Measurements from ENCODE around the gene QSOX1. TPM values are rescaled to one million over a fixed set of nuclear protein-coding genes. Genes with fewer than 3 reads are reported as not detected.

Gene QSOX1
- total RNA-seq, 1 donor from 2014 or later, result 11.9 TPM

DNA sequence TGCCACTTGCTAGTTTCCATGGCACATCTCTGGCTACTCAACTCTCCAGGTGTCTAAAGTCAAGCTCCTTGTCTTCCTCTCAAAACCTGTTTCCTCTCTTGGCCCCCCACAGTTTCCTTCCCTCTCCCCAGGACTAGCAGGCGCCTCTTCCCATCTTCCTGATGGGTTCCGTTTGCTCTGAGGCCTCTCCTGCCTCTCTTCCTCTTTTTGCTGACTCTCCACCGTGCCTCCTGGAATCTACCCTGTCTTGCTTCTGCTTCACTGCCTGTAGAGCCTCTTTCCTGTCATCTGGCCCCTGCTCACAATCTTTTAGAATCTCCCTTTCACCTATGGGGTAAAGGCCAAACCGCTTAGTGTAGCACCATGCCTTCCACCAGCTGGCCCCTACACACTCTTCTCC lies 53.6 kb downstream of the QSOX1 start:
- Mint-ChIP-seq H3K4me1 (no peaks in the 10 kb centered on the region), H3K9me3 (no peaks in the 10 kb centered on the region), H3K27me3 (peaks cover 3% of the 10 kb centered on the region), H3K27ac (no peak overlapping the region), H3K36me3 (ENCODE audit: low read depth) (no peaks in the 10 kb centered on the region), H3K4me3 (no peak overlapping the region)
- no peak for DNase-seq
- POLR2A ChIA-PET, result no interaction called here
- TF ChIP-seq, protein P1, sequence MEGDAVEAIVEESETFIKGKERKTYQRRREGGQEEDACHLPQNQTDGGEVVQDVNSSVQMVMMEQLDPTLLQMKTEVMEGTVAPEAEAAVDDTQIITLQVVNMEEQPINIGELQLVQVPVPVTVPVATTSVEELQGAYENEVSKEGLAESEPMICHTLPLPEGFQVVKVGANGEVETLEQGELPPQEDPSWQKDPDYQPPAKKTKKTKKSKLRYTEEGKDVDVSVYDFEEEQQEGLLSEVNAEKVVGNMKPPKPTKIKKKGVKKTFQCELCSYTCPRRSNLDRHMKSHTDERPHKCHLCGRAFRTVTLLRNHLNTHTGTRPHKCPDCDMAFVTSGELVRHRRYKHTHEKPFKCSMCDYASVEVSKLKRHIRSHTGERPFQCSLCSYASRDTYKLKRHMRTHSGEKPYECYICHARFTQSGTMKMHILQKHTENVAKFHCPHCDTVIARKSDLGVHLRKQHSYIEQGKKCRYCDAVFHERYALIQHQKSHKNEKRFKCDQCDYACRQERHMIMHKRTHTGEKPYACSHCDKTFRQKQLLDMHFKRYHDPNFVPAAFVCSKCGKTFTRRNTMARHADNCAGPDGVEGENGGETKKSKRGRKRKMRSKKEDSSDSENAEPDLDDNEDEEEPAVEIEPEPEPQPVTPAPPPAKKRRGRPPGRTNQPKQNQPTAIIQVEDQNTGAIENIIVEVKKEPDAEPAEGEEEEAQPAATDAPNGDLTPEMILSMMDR (IDR thresholded peaks at IDR 0.05), result no peak
- CTCF ChIA-PET, result no interaction called here
- intact Hi-C loops (cut with micrococcal nuclease), result no loop called here
- no peak for ATAC-seq (ENCODE audit: low read depth)

DNA sequence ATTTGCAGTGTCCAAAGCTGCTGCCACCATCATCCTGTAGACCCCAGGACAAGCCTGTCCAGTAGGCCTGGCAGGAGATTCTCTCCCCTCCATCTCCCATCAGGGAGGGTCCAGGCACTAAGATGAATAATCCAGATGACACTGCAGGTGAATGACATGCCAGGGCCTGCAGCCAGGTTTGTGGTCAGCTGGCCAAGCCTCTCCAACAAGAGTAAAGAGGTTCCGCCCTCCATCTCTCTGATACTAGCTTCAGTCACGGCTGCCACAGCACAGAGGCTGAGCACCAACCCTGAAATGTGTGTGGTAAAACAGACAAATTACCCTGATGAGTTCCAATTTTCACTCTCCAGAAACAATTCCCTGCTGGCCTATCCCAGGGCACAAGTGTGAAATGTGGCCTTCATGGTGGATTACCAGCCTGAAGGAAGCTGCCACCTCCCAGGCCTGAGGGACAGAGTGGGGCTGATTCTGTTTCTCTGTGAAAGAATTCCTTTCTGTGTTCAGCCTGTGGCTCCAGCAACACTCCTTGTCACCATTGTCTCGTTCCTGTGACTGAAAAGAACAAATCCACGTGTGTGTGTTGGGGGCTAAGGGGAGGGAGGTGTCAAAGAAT lies 55.4 kb downstream of the QSOX1 start:
- intact Hi-C loops (cut with micrococcal nuclease), result no loop called here
- Mint-ChIP-seq H3K9me3 (no peaks in the 10 kb centered on the region), H3K27ac (no peak overlapping the region), H3K4me3 (no peak overlapping the region), H3K27me3 (peaks cover 3% of the 10 kb centered on the region), H3K4me1 (no peaks in the 10 kb centered on the region), H3K36me3 (ENCODE audit: low read depth) (no peaks in the 10 kb centered on the region)
- TF ChIP-seq, protein P1 (IDR thresholded peaks at IDR 0.05), result no peak
- ChIA-PET CTCF (no interaction called here), POLR2A (no interaction called here)
- ATAC-seq (ENCODE audit: low read depth) (no peak), DNase-seq (no peak)

DNA sequence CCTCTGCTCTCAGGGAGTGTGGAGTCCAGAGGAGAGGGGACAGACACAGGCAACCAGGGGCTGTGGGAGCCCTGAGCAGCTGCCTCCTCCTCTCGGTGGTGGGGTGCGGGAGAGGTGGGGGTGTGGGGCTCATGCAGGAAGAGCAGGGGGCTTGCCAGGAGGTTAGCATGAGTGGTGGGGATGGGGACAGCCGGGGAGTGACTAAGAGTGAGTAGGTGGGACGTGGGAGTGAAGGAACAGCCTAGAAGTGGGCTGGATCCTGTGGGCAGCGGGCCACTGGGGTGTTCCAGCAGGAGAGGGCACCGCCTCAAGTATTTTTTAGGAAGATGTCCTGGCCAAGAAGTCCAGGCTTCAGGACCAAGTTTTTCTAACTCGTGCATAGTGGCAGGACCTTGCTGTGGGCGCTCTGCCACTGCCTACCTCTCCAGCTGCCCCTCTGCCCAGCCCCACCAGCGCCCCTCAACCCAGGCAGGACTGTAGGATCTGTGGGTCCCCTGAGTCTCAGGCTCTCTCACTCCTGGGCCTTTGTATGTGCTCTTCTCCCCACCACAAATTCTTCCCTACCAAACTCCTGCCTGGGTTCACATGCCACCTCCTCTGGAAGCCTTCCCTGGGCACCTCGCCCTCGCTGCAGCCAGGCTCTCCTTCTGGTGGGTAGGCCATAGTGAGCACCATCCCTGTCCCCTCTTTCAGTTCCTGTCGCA lies 56.6 kb downstream of the QSOX1 start:
- no peaks in the 10 kb centered on the region for H3K36me3 Mint-ChIP-seq (ENCODE audit: low read depth)
- TF ChIP-seq, protein P1 (IDR thresholded peaks at IDR 0.05), result no peak
- DNase-seq (no peak), ATAC-seq (ENCODE audit: low read depth) (no peak)
- H3K27ac Mint-ChIP-seq, result no peak overlapping the region
- ChIA-PET POLR2A (no interaction called here), CTCF (no interaction called here)
- intact Hi-C loops (cut with micrococcal nuclease), result no loop called here
- H3K4me1 Mint-ChIP-seq, result no peaks in the 10 kb centered on the region
- H3K9me3 Mint-ChIP-seq, result no peaks in the 10 kb centered on the region
- peaks cover 3% of the 10 kb centered on the region for H3K27me3 Mint-ChIP-seq
- H3K4me3 Mint-ChIP-seq, result no peak overlapping the region

DNA sequence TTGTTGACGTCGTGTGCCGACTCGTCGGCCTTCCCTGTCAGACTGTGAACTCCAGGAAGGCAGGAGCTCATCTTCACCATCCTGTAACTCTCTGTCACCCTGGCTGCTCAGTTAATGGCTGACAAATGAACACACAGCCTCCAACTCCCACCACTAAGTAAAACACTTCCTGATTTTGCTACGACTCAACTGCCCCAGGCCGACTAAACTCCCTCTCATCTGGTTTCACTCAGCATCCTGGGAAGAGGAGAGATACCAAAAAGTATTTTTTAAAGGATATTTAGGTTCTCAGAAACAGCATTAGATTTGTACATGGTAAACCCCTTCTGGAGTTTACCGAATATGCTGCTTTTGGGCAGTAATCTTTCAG lies 57.2 kb downstream of the QSOX1 start:
- CTCF ChIA-PET, result no interaction called here
- Mint-ChIP-seq H3K27me3 (peaks cover 3% of the 10 kb centered on the region), H3K27ac (no peak overlapping the region), H3K4me1 (no peaks in the 10 kb centered on the region), H3K9me3 (no peaks in the 10 kb centered on the region), H3K36me3 (ENCODE audit: low read depth) (no peaks in the 10 kb centered on the region), H3K4me3 (no peak overlapping the region)
- DNase-seq, result no peak
- ATAC-seq (ENCODE audit: low read depth), result no peak
- intact Hi-C loops (cut with micrococcal nuclease), result no loop called here
- POLR2A ChIA-PET, result no interaction called here
- TF ChIP-seq, protein P1 (IDR thresholded peaks at IDR 0.05), result no peak

DNA sequence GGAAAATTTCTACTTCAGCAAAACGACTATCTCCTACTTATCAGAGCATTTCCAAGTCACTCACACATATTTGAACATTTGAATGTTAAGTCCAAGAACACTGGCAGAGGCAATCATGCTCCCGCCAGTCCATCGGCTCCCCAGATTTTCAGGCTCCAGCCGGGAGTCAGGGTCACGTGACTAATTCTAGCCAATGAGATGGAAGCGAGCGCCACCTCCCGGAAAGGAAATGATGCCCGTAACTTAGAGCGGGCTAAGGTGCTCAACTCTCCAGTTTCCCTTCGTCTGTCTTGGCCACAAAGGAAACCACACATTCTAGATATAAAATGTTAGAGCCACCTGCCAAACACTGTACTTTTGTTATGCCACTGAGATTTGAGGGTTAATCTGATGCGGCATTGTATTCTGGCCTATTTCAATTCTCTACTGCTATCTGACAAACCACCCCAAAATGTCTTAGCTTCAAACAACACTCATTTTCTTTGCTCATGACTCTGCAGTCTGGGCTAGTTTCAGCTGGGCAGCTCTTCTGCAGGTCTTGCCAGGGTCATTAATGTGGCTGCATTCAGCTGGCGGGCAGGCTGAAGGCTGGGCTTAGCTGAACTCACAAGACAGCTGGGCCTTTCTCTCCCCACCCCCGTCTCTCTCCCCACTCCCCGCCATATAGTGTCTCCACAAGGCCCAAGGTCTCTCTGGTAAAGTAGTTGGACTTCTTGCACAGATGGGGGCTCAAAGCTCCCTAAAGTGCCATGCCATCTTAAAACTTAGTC lies 58.9 kb downstream of the QSOX1 start:
- Mint-ChIP-seq H3K4me3 (peak overlapping the region; percentile 45), H3K27ac (no peak overlapping the region), H3K36me3 (ENCODE audit: low read depth) (no peaks in the 10 kb centered on the region), H3K27me3 (peaks cover 3% of the 10 kb centered on the region), H3K4me1 (no peaks in the 10 kb centered on the region), H3K9me3 (no peaks in the 10 kb centered on the region)
- ChIA-PET CTCF (no interaction called here), POLR2A (no interaction called here)
- TF ChIP-seq, protein P1 (IDR thresholded peaks at IDR 0.05), result no peak
- intact Hi-C loops (cut with micrococcal nuclease), result no loop called here
- DNase-seq, result no peak
- ATAC-seq (ENCODE audit: low read depth), result no peak
